ENCODE measurements around the gene TAF4.

GRCh38 chr20:62054451-62054953 is 11.2 kb downstream of the TAF4 start:
- no peak for TF ChIP-seq CTCF (conservative IDR thresholded peaks at IDR 0.05)
- no peak for TF ChIP-seq ZFX (IDR thresholded peaks at IDR 0.05)

Measured in C4-2B (cell line).